Loucy (cell line): Measurements from ENCODE around the gene OGN.

Source experiments
- CTCF ChIP-seq: fragments of 200-600 bp; sonication (generic); conservative IDR thresholded peaks from 2 replicates; pipeline ENCODE4 v1.5.1; 2014; ENCODE audit warnings: mild to moderate bottlenecking, antibody characterized with exemption, low read length
- EZH2phosphoT487 ChIP-seq: fragments of 200-600 bp; IDR thresholded peaks from 2 replicates; pipeline ENCODE4 v1.6.1; 2018; ENCODE audit warnings: antibody characterized with exemption, mild to moderate bottlenecking, moderate library complexity, borderline replicate concordance

- TF ChIP-seq CTCF (no peak), EZH2phosphoT487 (no peak)
Observed at GRCh38 chr9:92349771-92350739, 54.3 kb downstream of the OGN start.
